HepG2 (cell line): ENCODE data around the gene XPR1. TPM values are rescaled to one million over a fixed set of nuclear protein-coding genes. Genes with fewer than 3 reads are reported as not detected.

Experiments
- ATAC-seq: fragments of 200-7000 bp; cut with Tn5 transposase; 3 replicates; pipeline ENCODE4 v1.9.1; 2020; ENCODE audit warnings: mild to moderate bottlenecking, moderate library complexity
- BruUV-seq: library from RNA; stranded (reverse); fragments of 400-500 nt; replicated peaks from 2 replicates; lab custom pipeline; 2021; lab: Mats Ljungman, UMichigan
- CTCF ChIA-PET: fragments of 300-600 bp; formaldehyde crosslinking; extraction: SDS; loops from one replicate; lab custom pipeline; 2021; ENCODE audit warnings: low total read pairs, inconsistent platforms, low intra/inter-chr PET ratio; lab: Yijun Ruan, JAX
- POLR2A ChIA-PET: fragments of 350-600 bp; sonication (Branson Sonifier 250); formaldehyde crosslinking; loops from one replicate; lab custom pipeline; 2020; ENCODE audit warnings: antibody characterized with exemption, inconsistent platforms; lab: Yijun Ruan, JAX
- DNase-seq: peaks from one replicate; pipeline ENCODE4 v3.0.0-alpha.2; 2015; ENCODE audit warnings: low spot score
- FAIRE-seq: peaks from 3 replicates; lab custom pipeline; 2011; peaks lifted over from hg19 to GRCh38; lab: Jason Lieb, UNC
- H2AFZ ChIP-seq: one replicate; pipeline ENCODE4 v1.6.1; 2011; ENCODE audit warnings: low read length, inconsistent platforms
- H3K27ac ChIP-seq: fragments of 300-600 bp; 3 replicates; pipeline ENCODE4 v1.8.0; 2011; ENCODE audit warnings: mixed run types, mild to moderate bottlenecking, mixed read lengths, low read length, inconsistent platforms; ENCODE audit not compliant: insufficient read depth; ENCODE audit errors: extremely low read length
- H3K27me3 ChIP-seq, 2 experiments: fragments of 200-600 bp in 1 of 2; 2 replicates in 1 of 2; 3 replicates in 1 of 2; pipeline versions ENCODE4 v1.6.0 to v1.8.0; 2011; ENCODE audit warnings: low read length in 2 of 2, mild to moderate bottlenecking in 2 of 2, moderate library complexity in 2 of 2, inconsistent platforms in 1 of 2; ENCODE audit not compliant: insufficient read depth in 2 of 2, control insufficient read depth in 1 of 2
- H3K36me3 ChIP-seq, 2 experiments: fragments of 200-600 bp in 1 of 2; replicated peaks in 1 of 2; 2 replicates in 1 of 2; 3 replicates in 1 of 2; pipeline versions ENCODE4 v1.5.1 to v1.8.0; 2011; ENCODE audit warnings: low read length in 2 of 2, inconsistent platforms in 1 of 2; ENCODE audit not compliant: insufficient read depth in 2 of 2, control insufficient read depth in 1 of 2
- H3K4me1 ChIP-seq: 2 replicates; pipeline ENCODE4 v1.5.1; 2012; ENCODE audit warnings: low read length, inconsistent platforms; ENCODE audit not compliant: insufficient read depth
- H3K4me2 ChIP-seq: 2 replicates; pipeline ENCODE4 v1.6.0; 2011; ENCODE audit warnings: low read depth, low read length, inconsistent platforms
- H3K4me3 ChIP-seq, 3 experiments: fragments of 200-600 bp in 1 of 3; sonication (generic), shearing (Covaris generic) in 1 of 3; replicated peaks in 1 of 3; 2 replicates each; pipeline ENCODE4 v1.5.1; 2011 to 2016; ENCODE audit warnings: low read length in 3 of 3, inconsistent platforms in 2 of 3, low read depth in 2 of 3, mild to moderate bottlenecking in 2 of 3, control low read depth in 1 of 3, mixed read lengths in 1 of 3; ENCODE audit not compliant: insufficient read depth in 1 of 3
- H3K79me2 ChIP-seq: one replicate; pipeline ENCODE4 v1.6.1; 2011; ENCODE audit warnings: low read length, inconsistent platforms; ENCODE audit not compliant: insufficient read depth
- H3K9ac ChIP-seq: 2 replicates; pipeline ENCODE4 v1.6.0; 2011; ENCODE audit warnings: mild to moderate bottlenecking, low read depth, low read length, inconsistent platforms; ENCODE audit not compliant: insufficient read depth
- H3K9me3 ChIP-seq: 2 replicates; pipeline ENCODE4 v1.5.1; 2012; ENCODE audit warnings: mild to moderate bottlenecking, low read length
- H4K20me1 ChIP-seq: 2 replicates; pipeline ENCODE4 v1.6.0; 2011; ENCODE audit warnings: inconsistent platforms, mild to moderate bottlenecking, low read length, moderate library complexity; ENCODE audit not compliant: insufficient read depth
- ATRX ChIP-seq: sonication (generic); formaldehyde crosslinking; IDR thresholded peaks from 2 replicates; pipeline ENCODE4 v1.4.0; 2020; ENCODE audit warnings: missing genetic modification reagents, borderline replicate concordance
- MTA1 ChIP-seq: sonication (generic); formaldehyde crosslinking; IDR thresholded peaks from 2 replicates; pipeline ENCODE4 v1.4.0; 2020; ENCODE audit warnings: missing genetic modification reagents, mild to moderate bottlenecking, borderline replicate concordance
- NCOA5 ChIP-seq: sonication (generic); formaldehyde crosslinking; IDR thresholded peaks from 2 replicates; pipeline ENCODE4 v1.4.0; 2020; ENCODE audit warnings: missing genetic modification reagents
- PHF8 ChIP-seq: sonication (generic); formaldehyde crosslinking; IDR thresholded peaks from 2 replicates; pipeline ENCODE4 v1.5.0; 2020; ENCODE audit warnings: missing genetic modification reagents
- ZSCAN21 ChIP-seq: sonication (generic); formaldehyde crosslinking; IDR thresholded peaks from 2 replicates; pipeline ENCODE4 v1.8.0; 2022; ENCODE audit warnings: mild to moderate bottlenecking, missing genetic modification reagents, moderate library complexity, borderline replicate concordance
- WGBS: methylation state at CpG from one replicate; pipeline ENCODE4 v1.1.6; 2017; ENCODE audit warnings: low lambda C conversion rate; 5-methylcytosine and 5-hydroxymethylcytosine counted together
- in situ Hi-C: cut with HindIII; loops from 2 replicates; pipeline ENCODE4 v1.10.0; 2017; ENCODE audit warnings: low pct_unique_long_range_greater_than_20kb; ENCODE audit not compliant: extremely low pct_ligation_motif_present
- intact Hi-C: fragments of 100-400 bp; cut with micrococcal nuclease; formaldehyde crosslinking; loops from one replicate; pipeline ENCODE4 v1.10.0; 2022; ENCODE audit not compliant: unreplicated experiment
- polyA plus RNA-seq, 8 experiments: library from polyadenylated mRNA; depleted of rRNA in 3 of 8; stranded (reverse) in 7 of 8; unstranded in 1 of 8; fragments of >200 nt; fragmentation: Illumina TruSeq in 4 of 8; extraction: Trizol in 4 of 8; gene quantifications; 2 replicates each; pipeline versions ENCODE4 v1.2.1 to v1.2.3, GENCODE V29; 2011 to 2016; ENCODE audit warnings: low read depth in 4 of 8, missing spikeins in 1 of 8, mixed read lengths in 1 of 8; ENCODE audit not compliant: insufficient read depth in 1 of 8
- total RNA-seq, 5 experiments: library from RNA; depleted of rRNA; stranded (reverse); fragments of >200 nt; fragmentation: Illumina TruSeq; extraction: Trizol; gene quantifications; 2 replicates each; pipeline ENCODE4 v1.2.3, GENCODE V29; 2016; ENCODE audit warnings: low read depth in 1 of 5

The XPR1 gene
- total and polyA plus RNA-seq, 2 of the 13 experiments (the other 11 are each of a cell fraction or from before 2014, with no cell fraction given), result 22.3 to 23.6 TPM

DNA sequence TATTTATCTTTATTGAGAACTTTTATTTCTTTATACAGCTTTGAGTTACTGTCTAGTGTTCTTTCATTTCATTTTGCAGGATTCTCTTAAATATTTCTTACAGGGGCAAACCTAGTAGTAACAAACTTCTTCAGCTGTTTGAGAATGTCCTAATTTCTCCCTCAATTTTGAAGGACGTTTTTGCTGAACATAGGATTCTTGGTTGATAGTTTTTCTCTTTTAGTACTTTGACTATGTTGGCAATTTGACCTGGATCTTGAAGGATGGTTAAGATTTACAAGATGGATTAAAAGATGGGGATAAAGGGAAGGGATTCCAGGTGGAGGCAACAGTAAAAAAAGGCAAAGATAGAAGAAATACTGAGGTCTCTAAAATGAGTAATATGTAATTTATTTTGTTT lies 38.9 kb downstream of the XPR1 start:
- no peaks in the 10 kb centered on the region for H3K36me3 ChIP-seq
- DNase-seq, result no peak
- TF ChIP-seq PHF8 (CRISPR knock-in tag) (no peak), ZSCAN21 (CRISPR knock-in tag) (no peak)
- H3K9me3 ChIP-seq, result peaks cover 9% of the 10 kb centered on the region; the same call in 1 of the 2 replicates
- no peaks in the 10 kb centered on the region for H3K27me3 ChIP-seq
- H3K4me3 ChIP-seq, result no peak overlapping the region
- ATAC-seq, result no peak
- ChIA-PET POLR2A (no interaction called here), CTCF (no interaction called here)
- H4K20me1 ChIP-seq, result no peaks in the 10 kb centered on the region
- H3K27ac ChIP-seq, result no peak overlapping the region
- H3K9ac ChIP-seq, result no peak overlapping the region
- H2AFZ ChIP-seq, result no peak overlapping the region
- H3K4me2 ChIP-seq, result no peak overlapping the region
- intact Hi-C loops, result no loop called here
- 87% methylated on average over 1 of the region's 1 CpG for WGBS
- H3K4me1 ChIP-seq, result peaks cover 5% of the 10 kb centered on the region; the same call in 1 of the 2 replicates
- no TSS peak for BruUV-seq
- no peak for FAIRE-seq
- in situ Hi-C loops, result no loop called here
- H3K79me2 ChIP-seq, result peaks cover 3% of the 10 kb centered on the region

DNA sequence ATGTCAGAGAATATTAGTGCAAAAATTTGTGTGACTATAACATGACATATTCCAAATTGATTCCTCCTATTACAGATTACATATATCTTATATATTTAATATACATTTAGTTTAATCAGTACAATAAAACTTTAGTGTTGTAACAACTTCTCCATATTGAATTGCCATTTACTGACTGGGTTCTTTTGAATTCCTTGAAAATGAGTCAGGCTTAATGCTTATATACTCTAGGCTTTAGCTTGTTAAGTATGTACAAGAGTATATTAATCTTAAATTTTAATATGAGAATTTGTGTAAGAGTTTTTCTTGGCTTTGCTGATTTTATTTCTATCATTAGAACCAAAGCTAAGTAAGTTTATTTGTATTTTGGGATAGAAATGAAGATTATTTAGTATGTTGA lies 40.3 kb downstream of the XPR1 start:
- ATAC-seq (no peak), DNase-seq (no peak), FAIRE-seq (no peak)
- Histone ChIP-seq H3K79me2 (peaks cover 3% of the 10 kb centered on the region), H4K20me1 (no peaks in the 10 kb centered on the region), H3K9me3 (peaks cover 9% of the 10 kb centered on the region; the same call in 1 of the 2 replicates), H3K4me3 (no peak overlapping the region), H3K36me3 (no peaks in the 10 kb centered on the region), H3K9ac (no peak overlapping the region), H3K4me2 (no peak overlapping the region), H3K4me1 (peaks cover 7% of the 10 kb centered on the region; the same call in 1 of the 2 replicates), H2AFZ (no peak overlapping the region), H3K27ac (no peak overlapping the region), H3K27me3 (no peaks in the 10 kb centered on the region)
- TF ChIP-seq NCOA5 (no peak), MTA1 (CRISPR knock-in tag) (no peak), ATRX (CRISPR knock-in tag) (no peak)
- ChIA-PET POLR2A (no interaction called here), CTCF (no interaction called here)
- no TSS peak for BruUV-seq
- in situ Hi-C loops (no loop called here), intact Hi-C loops (no loop called here)
